ENCODE data around the gene EIF2D.

GRCh38 chr1:206568256-206568655 lies 44.0 kb downstream of the EIF2D start:
- TF ChIP-seq CTCF (IDR thresholded peaks at IDR 0.05), result no peak
- no peak for TF ChIP-seq POLR2A (IDR thresholded peaks at IDR 0.05)
- TF ChIP-seq EP300 (IDR thresholded peaks at IDR 0.05), result no peak
